Left forelimb (tissue), 1 donor: ENCODE results near the gene SAMD4B.
"Not testable (repeated sequence)": the region's sequence is repeated elsewhere in the genome, so short reads cannot be mapped to it uniquely, and the experiment has no call there.

Source experiments
- DNase-seq: peaks from one replicate; pipeline ENCODE4 v3.0.0-alpha.2; 2018; ENCODE audit warnings: low spot score

The SAMD4B gene

GRCh38 chr19:39365531-39365930, 23.3 kb downstream of the SAMD4B start:
- DNase-seq = no peak

DNA sequence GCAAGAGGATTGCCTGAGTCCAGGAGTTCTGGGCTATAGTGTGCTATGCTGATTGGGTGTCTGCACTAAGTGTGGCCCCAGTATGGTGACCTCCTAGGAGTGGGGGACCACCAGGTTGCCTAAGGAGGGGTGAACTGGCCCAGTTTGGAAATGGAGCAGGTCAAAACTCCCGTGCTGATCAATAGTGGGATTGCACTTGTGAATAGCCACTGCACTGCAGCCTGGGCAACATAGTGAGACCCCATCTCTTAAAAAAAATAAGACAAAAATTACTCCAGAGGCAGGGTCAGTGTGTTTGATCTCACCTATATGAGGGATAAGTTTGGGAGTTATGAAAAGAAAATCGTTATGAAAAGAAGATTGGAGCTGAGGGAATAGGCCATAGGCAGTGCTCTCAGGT, 27.0 kb downstream of the SAMD4B start:
- no peak for DNase-seq

GRCh38 chr19:39370735-39371134, 28.5 kb downstream of the SAMD4B start:
- no peak for DNase-seq

DNA sequence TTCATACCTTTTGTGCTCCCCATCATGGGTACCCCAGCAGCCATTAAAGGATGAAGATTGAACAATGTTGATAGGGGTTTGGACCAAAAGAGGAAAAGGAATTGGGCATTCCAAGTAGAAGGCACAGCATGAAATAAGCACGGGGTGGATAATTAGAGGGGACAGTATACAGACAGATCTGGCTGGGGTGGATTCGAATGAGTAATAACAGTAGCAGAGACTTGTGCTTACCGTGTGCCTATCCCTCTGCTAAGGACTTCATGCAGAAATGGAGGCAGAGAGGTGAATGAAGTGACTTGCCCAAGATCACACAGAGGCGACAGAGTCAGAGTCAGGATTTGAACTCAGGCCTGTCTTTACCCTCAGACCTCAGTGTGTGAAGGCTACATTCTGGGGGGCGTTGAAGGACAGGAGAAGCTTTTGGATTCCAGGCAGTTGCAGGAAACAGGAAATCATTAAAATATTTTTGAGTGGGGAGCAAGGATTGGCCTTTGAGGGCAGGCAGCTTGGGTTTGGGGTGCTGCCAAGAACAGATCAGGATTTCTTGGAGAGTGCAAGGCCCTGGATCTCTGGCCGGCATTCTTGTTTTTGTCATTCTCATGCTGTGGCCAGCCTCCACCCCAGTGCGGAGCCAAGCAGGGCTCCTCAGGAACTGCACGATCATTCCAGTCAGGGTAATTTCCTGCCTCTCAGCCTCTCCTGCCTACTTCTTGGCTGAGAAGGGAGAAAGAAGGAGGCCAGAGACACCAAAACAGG, 30.0 kb downstream of the SAMD4B start:
- DNase-seq = peak; percentile 83

DNA sequence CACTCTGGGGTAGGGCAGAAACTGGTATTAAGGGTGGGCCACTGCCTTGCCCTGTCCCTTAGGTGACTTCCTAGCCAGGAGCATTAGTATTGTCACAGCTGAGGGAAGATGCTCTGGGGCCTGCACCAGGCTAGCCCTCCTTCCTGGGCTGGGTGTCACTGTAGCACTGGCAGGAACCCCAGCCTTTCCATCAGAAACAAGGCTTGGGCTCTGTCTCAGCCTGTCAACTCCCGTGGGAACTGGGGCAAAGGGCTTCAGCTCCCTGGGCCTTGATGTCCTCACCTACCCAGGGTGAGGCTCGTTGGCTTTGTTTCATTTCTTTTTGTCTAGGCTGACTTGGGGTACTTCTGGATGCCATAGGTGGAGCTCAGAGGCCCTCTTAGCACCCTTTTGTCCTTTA, 30.7 kb downstream of the SAMD4B start:
- no peak for DNase-seq

DNA sequence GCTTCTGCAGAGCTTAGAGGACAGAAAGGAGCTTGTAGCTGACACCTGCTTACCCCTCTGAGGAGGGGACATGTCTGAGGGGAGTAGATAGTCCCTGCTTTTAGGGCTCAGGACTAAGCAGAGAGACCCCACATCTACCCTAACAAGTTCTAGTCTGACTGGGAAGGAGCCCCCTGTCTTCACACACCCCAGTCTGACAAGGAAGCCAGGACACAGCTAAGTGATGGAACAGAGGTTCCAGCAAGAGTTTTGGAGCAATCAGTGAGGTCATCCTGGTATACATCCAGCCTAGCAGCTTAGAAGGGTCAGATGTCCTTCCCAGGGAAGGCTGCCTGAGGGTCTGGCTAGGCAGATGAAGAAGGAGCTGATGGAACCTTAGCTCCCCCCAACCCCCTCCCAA, 33.7 kb downstream of the SAMD4B start:
- DNase-seq = no peak

- DNase-seq = no peak
Observed at GRCh38 chr19:39377373-39378362, 35.4 kb downstream of the SAMD4B start.

DNA sequence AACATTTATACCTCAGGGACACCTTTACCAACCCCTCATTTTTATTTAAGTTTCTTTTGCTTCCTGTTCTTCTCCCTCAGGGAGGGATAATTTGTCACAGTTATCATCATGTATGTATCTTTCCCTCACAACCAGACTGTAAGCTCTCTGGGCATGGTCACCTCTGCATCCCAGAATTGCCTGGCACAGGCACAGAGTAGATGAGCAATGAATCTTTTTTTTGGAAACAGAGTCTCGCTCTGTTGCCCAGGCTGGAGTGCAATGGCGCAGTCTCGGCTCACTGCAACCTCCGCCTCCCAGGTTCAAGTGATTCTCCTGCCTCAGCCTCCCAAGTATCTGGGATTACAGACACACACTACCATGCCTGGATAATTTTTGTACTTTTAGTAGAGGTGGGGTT, 37.1 kb downstream of the SAMD4B start:
- DNase-seq = not testable (repeated sequence)

- no peak for DNase-seq
Observed at GRCh38 chr19:39379865-39380396, 37.7 kb downstream of the SAMD4B start.

- DNase-seq = no peak
Observed at GRCh38 chr19:39380521-39381502, 38.6 kb downstream of the SAMD4B start.

DNA sequence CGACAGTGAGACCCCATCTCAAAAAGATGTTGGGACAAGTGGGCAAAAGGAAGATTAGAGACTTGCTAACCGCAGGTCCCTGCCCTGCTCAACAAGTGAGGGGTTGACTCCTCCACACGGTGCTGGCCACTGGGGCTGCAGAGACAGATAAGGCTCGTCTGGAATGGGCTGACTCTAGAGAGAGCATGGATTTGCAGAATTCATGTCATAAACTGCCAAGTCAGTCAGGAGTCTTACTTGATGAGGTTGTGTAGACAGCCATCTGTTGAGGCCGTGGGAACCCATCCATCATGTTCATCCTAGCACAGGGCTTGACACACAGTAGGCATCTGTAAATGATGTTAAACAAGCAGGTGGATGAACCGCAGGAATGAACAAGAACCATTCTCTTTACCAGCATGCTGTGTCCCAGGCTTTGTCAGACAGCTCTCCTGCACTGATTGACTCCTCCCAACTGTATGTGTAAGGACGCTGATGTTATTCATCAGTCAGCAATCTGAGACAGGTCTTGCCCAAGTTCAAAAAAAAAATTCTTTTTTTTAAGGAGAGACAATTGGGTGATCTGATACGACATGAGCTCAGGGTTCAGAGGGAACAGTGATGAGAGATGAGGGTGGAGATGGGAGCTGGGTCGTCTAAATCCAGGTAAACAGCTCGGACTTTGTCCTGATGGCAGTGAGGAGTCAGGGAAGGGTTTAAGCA, 39.8 kb downstream of the SAMD4B start:
- DNase-seq = no peak

GRCh38 chr19:39382991-39383828, 41.0 kb downstream of the SAMD4B start:
- no peak for DNase-seq

GRCh38 chr19:39384839-39385568, 42.8 kb downstream of the SAMD4B start:
- no peak for DNase-seq

- no peak for DNase-seq
Observed at GRCh38 chr19:39385629-39386411, 43.6 kb downstream of the SAMD4B start.

DNA sequence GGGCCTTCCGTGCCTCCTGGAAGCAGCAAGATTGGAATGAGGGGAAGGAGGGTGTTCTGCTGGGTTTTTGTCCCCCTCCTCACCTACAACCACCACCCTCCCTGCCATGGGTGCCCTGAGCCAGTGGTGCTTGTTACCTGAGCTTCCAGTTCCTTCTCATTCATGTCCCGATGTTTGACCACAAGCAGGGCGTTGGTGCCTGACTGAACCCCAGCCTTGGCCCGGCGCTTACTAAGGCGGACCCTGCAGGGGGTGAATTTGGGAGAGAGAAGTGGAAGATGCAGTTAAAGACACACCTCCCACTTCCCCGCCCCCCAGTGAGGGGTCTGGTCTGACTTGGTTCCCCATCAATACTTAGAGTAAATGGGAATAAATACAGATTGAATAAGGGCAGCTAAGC, 44.3 kb downstream of the SAMD4B start:
- no peak for DNase-seq

DNA sequence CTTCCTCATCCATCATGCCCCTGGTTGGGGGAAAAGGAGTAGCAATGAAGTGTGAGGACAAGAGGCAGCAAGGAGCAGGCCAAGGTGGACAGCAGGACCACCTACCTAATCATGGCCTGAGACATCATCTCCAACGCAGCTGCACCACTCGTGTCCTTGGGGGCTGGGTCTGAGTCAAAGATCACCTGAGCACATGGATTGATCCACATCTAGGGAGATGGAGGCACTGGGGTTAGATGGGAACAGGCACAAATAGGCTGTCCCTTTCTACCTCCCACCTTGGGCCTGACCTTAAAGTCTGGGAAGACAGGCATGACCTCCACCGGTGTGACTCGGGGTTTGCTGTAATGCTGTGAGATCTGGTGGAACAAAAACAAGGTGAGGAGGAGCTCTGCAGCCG, 46.4 kb downstream of the SAMD4B start:
- no peak for DNase-seq

- no peak for DNase-seq
Observed at GRCh38 chr19:39389631-39390414, 47.6 kb downstream of the SAMD4B start.

GRCh38 chr19:39390451-39390750, 48.2 kb downstream of the SAMD4B start:
- no peak for DNase-seq
